DMS 273 (cell line): ENCODE results near the gene SERPING1.
"Not testable (repeated sequence)": the region's sequence is repeated elsewhere in the genome, so short reads cannot be mapped to it uniquely, and the experiment has no call there.

ENCODE experiments used
- DNase-seq: peaks from one replicate; lab custom pipeline; 2025; ENCODE audit not compliant: unreplicated experiment; lab: John Stamatoyannopoulos, UW

SERPING1 gene

GRCh38 chr11:57652230-57652629, 54.7 kb downstream of the SERPING1 start:
- not testable (repeated sequence) for DNase-seq

- DNase-seq: no peak
Observed at GRCh38 chr11:57652662-57653061, 55.2 kb downstream of the SERPING1 start.

GRCh38 chr11:57653163-57653562, 55.7 kb downstream of the SERPING1 start:
- DNase-seq: no peak

- no peak for DNase-seq
Observed at GRCh38 chr11:57656885-57657193, 59.4 kb downstream of the SERPING1 start.

- DNase-seq: peak; percentile 99
Observed at GRCh38 chr11:57657194-57658022, 59.9 kb downstream of the SERPING1 start, which contains the start of gene CLP1. Gene CLP1, plus strand, starts transcription at chr11:57657762. Its CDS starts 1,715 bp downstream, at chr11:57659477.

- peak; percentile 27 for DNase-seq
Observed at GRCh38 chr11:57658023-57658361, 60.5 kb downstream of the SERPING1 start.

- DNase-seq: no peak
Observed at GRCh38 chr11:57659669-57660068, 62.2 kb downstream of the SERPING1 start.

GRCh38 chr11:57662893-57663292, 65.4 kb downstream of the SERPING1 start:
- DNase-seq: peak; percentile 20

- DNase-seq: no peak
Observed at GRCh38 chr11:57663975-57664374, 66.5 kb downstream of the SERPING1 start.
